GM12872 (cell line): Measurements from ENCODE around the gene SGTA.

Source experiments
- TF ChIP-seq, protein P1 (sequence below): IDR thresholded peaks from 3 replicates; pipeline ENCODE4 v1.5.1; 2011; ENCODE audit warnings: low read depth, mild to moderate bottlenecking, low read length, moderate library complexity; ENCODE audit not compliant: insufficient read depth

The SGTA gene, protein sequence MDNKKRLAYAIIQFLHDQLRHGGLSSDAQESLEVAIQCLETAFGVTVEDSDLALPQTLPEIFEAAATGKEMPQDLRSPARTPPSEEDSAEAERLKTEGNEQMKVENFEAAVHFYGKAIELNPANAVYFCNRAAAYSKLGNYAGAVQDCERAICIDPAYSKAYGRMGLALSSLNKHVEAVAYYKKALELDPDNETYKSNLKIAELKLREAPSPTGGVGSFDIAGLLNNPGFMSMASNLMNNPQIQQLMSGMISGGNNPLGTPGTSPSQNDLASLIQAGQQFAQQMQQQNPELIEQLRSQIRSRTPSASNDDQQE

DNA sequence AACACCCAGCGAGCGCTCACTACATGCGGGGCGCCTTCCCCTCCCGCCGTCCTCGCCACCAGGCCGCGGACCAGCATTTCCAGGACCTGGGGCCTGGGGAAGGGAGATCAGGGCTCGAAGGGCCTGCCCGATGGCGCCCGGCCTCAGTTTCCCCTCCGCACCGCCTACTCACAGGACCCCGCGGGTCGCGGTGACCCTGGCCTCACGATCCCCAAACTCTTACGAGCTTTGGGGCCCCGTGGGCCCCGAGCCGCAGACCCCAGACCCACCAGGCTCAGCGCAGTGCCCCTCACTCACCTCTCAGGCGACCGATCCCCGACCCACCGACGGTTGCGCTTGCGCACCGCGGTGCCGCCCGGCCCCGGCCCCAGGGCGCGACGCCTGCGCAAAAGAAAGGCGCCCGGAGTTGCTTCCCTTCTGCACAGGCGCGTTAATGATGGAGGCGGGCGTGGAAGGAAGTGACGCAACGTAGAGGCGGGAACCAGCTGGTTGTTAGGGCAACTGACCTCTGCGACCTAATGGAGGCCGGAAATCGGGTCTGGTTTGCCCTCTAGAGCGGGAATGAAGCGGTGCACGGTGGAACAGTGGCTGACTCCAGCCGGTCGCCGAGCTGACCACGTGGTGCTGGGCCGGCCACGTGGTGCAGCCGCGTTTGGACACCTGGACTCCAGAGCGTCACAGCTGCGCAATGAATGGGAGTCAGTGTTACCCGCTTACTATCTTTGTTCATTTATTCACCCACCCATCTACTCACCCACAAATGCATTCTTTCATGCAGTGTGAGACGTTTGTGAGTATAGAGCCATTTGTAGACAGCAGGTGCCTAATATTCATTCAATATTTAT is at the start of gene SGTA:
TSS of gene SGTA (minus strand) at position 338 of the 845 bp plus-strand sequence. CDS start 14,205 bp downstream, outside the sequence.
- TF ChIP-seq, protein P1, sequence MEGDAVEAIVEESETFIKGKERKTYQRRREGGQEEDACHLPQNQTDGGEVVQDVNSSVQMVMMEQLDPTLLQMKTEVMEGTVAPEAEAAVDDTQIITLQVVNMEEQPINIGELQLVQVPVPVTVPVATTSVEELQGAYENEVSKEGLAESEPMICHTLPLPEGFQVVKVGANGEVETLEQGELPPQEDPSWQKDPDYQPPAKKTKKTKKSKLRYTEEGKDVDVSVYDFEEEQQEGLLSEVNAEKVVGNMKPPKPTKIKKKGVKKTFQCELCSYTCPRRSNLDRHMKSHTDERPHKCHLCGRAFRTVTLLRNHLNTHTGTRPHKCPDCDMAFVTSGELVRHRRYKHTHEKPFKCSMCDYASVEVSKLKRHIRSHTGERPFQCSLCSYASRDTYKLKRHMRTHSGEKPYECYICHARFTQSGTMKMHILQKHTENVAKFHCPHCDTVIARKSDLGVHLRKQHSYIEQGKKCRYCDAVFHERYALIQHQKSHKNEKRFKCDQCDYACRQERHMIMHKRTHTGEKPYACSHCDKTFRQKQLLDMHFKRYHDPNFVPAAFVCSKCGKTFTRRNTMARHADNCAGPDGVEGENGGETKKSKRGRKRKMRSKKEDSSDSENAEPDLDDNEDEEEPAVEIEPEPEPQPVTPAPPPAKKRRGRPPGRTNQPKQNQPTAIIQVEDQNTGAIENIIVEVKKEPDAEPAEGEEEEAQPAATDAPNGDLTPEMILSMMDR: peak; percentile 58

DNA sequence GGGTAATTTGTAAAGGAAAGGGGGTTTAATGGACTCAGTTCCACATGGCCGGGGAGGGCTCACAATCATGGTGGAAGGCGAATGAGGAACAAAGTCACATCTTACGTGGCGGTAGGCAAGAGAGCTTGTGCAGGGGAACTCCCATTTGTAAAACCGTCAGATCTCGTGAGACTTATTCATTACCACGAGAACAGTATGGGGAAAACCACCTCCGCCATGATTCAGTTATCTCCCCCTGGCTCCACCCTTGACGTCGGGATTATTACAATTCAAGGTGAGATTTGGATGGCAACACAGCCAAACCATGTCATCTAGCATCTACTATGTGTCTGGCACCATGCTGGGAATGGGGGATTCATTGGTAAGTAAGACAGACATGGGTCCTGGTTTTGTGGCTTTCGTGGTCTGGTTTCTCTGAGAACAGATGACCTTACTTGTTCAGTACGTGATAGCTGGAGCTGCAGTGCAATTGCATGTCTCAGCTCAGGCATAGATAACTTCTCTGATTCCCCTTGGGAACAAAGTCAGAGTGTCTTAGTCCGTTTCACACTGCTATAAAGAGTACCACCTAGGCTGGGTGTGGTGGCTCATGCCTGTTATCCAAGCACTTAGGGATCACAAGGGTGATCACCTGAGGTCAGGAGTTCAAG is 44.9 kb upstream of the SGTA start:
- TF ChIP-seq, protein P1: no peak

DNA sequence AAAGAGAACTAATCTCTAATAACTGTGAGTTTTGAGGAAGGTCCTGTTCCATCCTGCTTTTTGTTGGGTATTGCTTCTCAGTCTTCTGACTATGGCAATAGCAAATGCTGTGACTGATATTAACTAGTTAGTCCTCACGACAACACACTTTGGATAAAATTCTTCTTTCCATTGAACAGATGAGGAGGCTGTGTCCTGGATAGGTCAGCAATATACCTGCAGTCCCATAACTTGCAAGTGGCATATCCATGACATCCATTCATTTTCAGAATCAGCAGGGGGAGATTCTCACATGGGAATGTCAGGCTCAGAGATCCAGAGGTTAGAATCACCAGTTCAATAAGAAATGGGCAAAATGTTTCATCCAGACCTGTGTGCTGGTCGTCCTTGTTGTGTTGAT is 43.9 kb upstream of the SGTA start:
- TF ChIP-seq, protein P1: no peak

DNA sequence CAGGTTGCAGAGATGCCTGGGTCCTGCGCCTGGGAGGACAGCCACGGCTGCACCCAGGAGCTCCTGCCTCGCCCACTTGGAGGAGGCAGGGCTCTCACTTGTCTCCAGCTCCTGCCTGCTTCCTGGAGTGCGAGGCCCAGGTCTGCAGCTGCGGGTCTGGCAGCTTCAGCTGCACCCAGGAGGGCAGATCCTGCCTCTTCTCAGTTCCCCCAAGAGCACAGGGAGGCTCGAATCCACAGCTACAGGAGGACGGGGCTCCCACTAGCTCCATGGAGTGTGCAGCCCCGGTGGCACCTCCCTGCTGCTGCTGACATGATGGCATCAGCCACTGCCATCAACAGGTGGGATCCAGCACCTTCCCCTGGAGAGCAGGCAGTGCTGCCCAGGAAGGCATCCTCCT is 41.1 kb upstream of the SGTA start:
- TF ChIP-seq, protein P1: no peak

DNA sequence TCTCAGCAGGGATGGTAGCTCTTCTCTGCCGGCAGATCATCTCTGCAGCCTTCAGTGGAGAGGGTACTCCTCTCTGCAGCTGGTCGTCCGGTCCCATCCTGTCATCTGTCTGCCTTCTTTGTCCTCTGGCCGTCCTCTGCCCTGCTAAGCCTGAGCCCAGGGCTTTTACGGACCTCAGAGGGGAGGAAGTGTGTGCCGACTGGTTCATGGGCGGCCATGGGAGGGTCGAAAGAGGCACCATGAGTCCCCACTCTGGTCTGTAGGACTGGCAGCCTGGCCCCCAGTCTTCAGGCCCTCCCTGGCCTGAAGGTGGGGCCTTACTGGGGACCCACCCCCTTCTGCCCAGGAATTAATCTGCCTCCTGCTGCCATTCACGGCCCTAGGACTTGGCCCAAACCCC is 40.6 kb upstream of the SGTA start:
- TF ChIP-seq, protein P1: no peak

DNA sequence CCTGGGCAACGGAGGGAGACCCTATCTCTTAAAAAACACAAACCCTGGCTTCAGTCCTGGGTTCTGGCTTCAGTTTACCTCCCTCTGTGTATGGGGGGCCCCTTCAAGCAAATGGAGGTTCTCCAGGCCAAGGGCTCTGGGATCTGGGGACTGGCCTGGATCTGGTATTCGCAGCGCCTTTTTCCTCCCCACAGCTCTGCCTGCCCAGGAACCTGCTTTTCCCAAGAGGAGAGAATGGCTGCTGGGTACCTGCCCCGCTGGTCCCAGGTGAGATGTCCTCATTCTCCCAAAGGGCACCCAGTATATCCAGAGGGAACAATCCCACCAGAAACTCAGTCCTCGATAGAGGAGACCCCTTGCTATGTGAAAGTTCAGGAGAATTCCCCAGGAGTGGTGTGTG is 39.8 kb upstream of the SGTA start:
- TF ChIP-seq, protein P1: no peak

DNA sequence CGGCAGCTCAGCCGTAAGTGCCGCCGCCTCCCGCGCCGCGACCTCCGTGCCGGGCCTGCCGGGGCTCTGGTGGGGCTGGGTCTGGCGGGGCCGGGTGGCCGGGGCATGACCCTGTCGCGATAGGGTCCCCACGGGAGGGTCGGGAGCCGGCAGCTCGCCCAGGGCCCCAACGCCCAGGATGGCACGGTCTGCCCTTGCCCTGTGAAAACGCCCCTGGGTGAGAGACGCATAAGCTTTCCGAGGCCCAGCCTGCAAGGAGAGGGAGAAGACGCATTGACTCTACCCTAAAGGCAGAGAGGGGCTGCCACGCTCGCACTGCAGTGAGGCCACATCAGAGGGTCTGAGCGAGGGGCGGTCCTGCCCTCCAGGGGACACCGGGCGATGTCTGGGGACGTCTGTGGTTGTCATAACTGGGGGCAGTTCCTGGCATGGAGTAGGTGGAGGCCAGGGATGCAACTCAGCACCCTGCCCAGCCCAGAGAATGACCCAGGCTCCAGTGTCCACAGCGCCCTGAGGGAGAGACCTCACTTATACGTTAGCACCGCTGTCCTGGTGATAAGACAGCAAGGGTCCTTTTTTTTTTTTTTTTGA is 37.1 kb upstream of the SGTA start:
- TF ChIP-seq, protein P1: no peak
